Endometrial microvascular endothelial cells (primary cell): Measurements from ENCODE around the gene DMRTB1. TPM values are rescaled to one million over a fixed set of nuclear protein-coding genes. Genes with fewer than 3 reads are reported as not detected.

ENCODE experiments used
- in situ Hi-C: cut with HindIII; loops from 2 replicates; pipeline ENCODE4 v1.10.0; 2017; ENCODE audit warnings: low sequenced_read_pairs, low pct_unique_long_range_greater_than_20kb; ENCODE audit errors: inconsistent ontology term
- total RNA-seq: library from RNA; depleted of rRNA; stranded (reverse); fragments of >200 nt; gene quantifications from one replicate; pipeline ENCODE4 v1.2.3, GENCODE V29; 2015; ENCODE audit errors: inconsistent ontology term

Gene DMRTB1
- total RNA-seq, result not detected

DNA sequence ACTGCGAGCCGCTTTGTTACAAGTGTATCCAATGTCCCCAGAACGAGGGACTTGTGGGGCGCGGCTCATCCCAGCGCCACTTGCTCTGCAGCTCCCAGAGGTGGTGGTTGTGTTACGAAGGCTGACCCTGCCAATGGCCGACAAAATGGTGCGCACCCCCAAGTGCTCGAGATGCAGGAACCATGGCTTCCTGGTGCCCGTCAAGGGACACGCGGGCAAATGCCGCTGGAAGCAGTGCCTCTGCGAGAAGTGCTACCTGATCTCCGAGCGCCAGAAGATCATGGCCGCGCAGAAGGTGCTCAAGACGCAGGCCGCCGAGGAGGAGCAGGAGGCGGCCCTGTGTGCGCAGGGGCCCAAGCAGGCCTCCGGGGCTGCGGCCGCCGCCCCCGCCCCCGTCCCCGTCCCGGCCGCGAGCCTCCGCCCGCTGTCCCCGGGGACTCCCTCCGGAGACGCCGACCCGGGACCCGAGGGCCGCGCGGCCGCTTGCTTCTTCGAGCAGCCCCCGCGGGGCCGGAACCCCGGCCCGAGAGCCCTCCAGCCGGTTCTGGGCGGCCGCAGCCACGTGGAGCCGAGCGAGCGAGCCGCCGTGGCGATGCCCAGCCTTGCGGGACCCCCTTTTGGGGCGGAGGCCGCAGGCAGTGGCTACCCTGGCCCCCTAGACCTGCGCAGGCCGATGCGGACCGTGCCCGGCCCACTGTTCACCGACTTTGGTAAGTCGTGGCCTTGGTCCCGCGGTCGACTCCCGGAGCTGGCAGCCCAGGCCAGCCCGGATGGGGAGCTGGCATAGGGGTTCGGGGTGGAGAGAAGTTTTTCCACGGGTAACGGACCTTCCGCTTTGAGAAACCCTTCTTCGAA is at the start of gene DMRTB1:
Gene DMRTB1, plus strand, starts transcription at position 79 of the 855 bp plus-strand sequence. Its CDS starts 55 bp downstream, at position 134.
- in situ Hi-C loops, result no loop called here

DNA sequence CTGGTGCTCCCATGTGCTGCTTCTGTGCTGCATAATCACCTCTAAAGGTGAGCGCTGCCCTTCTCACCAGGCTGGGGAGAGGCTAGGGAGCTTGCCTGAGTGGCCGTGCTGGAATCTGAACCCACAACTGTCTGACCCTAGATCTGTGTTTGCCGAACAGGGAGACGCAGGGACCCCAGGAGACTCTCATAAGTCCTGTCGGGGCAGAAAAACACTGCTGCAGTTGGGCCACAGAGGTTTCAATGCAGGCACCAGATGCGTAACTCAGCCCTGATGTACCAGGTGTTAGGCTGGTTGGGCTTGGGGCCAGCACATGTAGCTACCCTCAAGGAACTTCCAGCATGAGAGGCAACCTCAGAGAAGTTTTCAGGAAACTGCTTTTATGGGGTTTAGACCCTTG is 49.5 kb upstream of the DMRTB1 start:
- in situ Hi-C loops, result no loop called here

DNA sequence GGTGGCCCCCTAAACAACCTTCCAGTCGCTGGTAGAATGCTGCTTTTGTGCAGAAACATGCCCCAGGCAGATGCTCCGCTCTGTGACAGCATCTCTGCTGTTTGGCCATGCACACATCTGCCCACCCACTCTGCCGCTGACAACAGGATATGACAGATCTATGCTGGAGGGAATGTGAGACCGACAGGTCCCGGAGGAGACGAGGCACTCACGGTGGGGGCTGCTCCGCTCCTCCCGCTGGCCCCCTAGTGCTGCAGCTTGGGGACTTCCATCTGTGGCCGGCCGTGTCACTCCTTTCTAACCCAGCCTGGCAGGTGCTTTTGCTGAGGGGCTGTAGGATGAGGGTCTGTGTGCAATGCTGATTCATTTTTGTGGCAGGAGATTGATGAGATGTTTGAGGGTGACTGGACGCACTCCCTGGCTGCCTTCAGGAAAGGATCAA is 49.1 kb upstream of the DMRTB1 start:
- in situ Hi-C loops, result no loop called here

DNA sequence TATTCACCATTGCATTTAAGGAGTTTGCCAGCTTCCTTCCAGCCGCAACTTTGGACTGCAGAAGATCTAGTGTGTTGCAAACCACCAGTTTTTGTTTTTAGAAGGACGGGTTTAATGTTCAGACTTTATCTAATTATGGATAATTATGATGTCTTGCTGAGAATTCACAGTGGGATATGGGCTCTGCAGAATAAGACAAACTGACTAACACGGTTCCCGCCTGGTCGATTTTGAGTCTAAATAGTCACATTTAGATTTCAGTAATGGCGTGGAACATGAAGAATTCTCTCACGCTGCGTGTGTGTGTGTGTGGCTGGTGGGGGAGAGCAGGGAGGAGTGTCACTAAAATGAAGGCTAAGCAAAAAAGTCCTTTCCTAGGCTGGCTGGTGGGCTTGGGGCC is 48.5 kb upstream of the DMRTB1 start:
- in situ Hi-C loops, result no loop called here

DNA sequence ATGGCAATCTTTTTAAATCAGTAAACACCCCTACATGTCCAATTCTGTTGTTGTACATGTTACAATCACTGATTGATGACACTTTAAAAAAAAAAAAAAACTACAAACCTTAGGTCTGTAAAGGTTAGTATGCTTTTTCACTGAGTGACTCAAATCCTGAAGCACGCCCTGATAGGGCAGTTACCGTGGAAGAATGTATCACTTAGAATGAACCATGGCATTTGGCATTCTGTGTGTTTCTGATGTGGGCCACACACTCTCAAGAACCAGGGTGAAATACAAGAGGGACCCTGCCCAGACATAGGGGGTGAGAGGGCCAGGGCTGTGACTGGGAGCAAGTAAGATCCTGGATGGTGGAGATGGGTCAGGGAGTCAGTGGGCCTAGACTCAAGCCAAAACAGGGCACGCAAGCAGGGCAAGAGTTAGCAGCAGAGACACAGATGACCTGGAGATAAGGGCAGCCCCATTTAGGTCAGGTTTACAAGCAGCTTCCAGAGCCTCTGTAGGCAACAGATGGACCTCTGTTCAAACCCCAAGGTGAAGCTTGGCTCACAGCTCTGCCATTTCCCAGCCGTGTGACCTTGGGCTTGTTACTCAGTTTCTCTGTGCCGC is 47.6 kb upstream of the DMRTB1 start:
- in situ Hi-C loops, result no loop called here

DNA sequence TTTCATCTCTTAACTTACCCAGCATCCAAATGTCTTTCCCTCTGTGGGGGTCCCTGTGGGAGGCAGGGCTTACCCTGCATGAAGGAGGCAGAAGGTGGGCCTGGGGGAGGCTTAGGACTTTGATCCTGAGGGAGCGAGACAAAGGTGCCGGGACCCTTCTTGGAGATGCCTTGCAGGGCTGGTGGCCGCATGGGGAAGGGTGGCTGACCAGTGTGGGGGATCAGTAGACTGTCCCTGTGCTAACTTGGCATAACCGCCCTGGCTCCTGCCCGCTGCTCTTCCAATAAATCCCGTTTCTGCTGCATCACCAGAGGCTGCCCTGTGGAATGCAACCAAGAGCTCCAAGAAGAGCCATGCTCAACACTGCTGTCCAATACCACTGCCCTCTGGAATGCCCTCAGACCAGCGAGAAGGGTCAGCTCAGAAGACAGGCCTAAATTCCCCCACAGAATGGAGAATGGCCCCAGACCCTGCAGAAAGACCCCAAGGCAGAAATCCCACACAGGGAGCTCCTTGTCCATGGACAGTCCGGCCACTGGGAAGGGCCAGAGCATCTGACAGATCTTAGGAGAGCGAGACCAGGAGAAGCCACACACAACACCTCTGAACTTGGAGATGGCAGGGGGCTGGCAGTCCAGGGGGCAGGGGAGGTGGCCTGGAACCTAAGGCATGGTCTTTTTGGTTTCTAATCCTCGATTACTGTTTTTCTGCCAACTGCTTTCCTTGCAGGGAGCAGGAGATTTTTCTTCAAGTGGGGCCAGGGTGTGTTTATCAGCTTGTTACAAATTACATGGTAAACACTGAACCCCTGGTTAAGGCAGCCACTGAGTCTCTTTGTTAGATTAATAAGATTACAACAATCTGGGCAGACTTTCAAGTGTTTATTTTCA is 46.7 kb upstream of the DMRTB1 start:
- in situ Hi-C loops, result no loop called here

DNA sequence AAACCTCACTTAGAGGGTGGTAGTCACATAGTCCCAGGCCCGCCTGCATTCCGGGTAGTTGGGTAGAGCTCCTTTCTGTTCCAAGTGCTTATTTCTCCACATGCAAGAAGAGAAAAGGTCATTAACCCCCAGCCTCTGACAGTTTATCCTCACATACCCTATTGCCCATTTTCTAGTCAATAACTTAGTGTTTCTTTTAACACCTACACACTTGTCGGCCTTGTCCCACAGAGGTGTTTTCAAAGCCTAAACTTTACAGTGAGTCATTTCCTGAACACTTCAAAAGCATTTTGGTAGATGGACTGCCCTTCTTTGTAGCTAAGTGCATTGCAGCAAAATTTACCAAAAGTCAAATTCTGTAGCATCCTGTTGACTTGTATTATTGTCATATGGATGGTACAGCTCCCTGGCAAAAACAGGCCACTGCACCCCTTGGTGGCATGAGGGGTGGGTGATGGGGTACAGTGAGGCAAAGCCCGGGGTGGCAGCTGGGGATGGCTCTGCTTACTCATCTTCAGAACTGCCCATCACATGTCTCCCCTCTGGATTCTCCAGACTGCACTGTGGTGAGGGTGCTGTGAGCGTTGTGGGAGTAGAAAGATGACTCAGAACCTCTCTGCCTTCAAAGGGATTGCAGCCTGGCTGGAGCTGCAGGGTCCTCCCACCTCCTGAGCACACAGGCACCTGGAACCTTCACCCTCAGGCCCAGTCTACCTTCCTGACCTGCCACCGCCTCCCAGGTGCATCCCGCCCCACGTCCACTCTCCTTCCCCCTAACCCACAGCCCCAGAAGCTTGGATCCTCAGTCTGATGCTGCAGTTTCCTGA is 45.8 kb upstream of the DMRTB1 start:
- in situ Hi-C loops, result no loop called here

DNA sequence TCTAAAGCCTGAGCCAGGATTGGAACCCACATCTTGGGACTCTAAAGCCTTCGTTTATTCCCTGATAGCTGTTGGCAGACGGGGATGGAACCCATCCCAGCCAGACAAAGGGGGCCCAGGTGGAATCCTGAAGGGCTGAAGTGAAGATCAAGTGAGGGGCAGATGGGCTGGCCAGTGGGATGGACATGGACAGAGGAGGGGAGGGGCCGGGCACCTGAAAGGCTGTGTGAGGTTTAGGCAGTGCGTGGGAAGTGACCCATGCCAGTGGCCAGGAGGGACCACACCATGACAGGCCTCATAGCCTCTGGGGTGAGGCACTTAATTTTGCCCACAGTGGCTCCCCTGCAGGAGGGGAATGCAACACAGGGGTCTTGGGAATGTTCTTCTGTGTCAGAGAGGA is 44.6 kb upstream of the DMRTB1 start:
- in situ Hi-C loops, result no loop called here

DNA sequence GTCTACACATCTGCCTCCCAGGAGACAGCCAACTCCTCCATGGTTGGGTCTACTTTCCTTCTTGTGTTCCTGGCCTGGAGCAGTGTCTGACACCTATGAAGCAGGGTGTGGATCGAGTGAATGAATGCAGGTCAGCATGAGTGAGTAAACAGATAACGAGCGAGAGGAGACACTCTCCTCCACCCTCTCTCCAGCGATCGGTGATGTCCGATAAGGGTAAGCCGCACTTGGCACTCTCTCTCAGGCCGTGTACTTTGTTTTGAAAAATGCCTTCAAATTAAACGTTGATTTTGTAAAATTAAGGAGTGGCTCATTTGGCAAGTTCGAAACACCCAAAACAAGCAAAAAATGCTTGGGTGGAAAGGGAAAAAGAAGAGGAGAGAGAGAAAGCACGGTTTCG is 43.8 kb upstream of the DMRTB1 start:
- in situ Hi-C loops, result no loop called here

DNA sequence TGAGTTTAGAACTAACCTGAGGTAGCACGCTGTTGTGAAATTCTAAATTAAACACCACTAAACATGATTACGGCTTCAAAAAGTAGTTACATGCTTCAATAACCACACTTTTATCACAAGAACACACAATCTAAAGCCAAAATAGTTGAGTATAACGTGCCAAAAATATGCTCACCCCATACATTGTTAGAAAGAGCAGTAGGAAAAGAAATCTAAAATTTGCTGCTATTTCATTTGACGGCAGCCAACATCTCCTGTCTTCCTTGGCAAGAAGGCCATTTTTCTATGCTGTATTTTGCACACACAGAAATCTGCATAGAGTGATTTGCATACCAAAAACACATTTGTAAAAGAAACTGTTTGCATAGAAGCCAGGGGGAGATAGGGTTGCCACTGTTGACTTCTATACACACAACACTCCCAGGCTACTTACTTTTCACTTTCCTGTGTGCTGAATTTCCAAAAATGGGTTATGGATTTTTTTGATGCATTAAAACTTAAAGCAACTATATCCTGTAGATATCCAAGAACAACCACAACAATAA is 42.9 kb upstream of the DMRTB1 start:
- in situ Hi-C loops, result no loop called here

DNA sequence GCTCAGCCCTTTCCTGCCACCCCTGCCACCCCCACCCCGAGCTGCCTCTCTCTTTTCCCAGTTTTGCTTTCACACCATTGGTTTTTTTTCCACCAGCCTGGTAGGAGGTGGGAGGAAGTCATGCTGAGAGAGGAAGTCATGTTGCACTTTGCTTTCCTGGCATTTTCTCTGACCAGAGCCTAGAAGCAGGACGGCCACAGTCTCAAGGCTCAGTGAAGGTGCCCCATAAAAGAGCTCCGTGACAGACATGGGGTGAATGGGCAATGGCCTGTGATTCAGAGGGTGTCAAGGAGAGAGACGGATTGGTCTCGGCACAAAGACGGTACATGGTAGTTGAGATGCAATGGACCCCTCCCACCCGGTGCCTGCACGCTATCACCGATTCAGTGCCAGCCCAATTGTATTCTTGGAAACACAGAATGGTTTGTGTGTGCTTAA is 42.1 kb upstream of the DMRTB1 start:
- in situ Hi-C loops, result no loop called here

DNA sequence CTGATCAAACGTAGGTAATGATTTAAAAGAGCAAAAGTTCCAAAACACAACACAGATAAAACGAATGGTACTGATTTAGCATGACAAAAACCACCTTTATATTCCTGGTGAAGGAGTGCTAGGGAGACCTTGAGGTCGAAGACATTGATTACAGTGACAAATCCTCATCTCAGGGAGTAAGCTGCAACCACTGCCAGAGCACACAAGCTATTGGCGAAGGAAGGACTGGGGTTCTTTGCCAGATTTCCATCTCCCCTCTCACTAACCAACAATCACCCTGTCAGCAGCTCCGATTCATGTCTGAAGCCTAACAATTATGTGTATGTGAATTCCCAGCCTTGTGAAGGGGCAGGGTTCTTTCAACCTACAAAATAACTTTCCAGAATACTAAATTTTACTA is 40.2 kb upstream of the DMRTB1 start:
- in situ Hi-C loops, result no loop called here

DNA sequence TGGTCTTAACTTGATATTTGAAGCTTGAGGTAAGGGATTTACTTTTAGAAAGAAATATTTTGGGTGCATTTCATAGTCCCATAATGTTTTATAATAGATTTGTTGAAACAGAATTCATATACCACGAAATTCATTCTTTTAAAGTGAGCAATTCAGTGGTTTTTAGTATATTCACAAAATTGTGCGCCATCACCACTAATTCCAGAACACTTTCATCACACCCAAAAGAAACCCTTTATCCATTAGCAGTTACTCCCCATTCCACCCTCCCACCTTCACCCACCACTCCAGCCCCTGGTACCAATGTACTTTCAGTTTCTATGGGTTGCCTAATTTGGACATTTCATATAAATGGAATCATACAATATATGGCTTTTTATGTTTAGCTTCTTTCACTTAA is 38.9 kb upstream of the DMRTB1 start:
- in situ Hi-C loops, result no loop called here

DNA sequence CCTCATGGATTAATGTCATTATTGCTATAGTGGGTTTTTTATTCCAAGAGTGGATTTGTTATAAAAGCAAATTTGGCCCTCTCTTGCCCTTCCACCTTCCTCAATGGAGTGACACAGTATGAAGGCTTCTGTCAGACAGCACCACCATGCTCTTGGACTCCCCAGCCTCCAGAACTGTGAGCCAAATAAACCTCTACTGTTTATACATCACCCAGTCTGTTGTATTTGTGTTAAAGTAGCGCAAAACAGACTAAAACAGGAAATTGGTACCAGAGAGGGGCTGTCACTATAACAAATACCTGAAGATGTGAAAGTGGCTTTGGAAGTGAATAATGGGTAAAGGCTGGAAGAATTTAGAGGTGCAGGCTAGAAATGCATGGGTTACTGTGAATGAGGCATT is 38.0 kb upstream of the DMRTB1 start:
- in situ Hi-C loops, result no loop called here

DNA sequence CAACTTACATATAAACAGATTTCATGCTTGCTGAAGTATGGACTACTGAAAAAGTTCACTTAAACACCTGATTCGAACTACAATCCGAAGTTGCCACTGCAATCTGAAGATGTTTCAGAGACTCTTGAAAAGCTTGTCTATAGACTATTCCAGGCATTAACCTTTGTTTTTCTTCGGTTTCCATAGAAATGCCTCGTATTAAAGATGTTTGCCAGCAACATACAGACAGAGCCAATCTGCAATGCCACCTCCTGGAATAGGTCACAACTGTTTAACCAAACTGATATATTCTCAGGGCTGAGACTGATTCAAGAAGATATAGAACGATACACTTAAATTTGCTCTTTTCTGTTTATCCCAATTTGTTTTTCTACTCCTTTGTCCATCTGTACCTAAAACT is 28.9 kb upstream of the DMRTB1 start:
- in situ Hi-C loops, result no loop called here

DNA sequence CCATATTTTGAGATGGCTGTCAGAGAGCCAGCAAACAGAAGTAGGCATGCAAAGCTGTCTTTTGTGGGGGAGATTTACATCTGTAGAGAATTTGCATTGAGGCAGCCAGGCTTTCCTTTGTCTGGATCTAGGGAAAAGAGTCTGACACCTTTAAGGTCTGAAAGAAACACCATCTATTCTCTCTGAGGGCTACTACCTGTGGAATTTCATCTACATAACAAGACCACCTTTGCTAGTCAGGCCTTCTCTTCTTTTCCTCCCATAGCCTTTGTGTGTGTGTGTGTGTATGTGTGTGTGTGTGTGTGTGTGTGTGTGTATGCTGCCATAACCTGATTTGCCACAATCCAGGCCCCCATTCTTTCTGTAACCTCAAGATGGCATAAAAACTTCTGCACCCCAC is 28.4 kb upstream of the DMRTB1 start:
- in situ Hi-C loops, result no loop called here

DNA sequence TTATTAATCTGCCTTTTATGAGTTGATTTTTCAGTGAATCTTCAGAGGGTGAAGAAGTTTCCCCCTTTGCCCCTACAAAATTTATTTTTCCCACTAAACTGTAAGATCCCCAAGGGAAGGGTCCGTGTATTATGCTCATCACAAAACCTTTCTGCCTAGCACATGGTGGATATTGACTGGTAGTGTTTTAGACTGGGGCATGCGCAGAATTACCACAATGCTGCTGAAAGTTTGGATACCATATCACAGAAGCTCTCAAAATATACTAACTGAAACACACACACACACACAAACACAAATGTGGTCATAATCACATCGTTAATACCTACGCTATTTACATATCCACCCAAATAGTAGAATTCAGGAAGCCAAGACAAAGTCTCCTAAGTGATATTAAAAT is 28.0 kb upstream of the DMRTB1 start:
- in situ Hi-C loops, result no loop called here

DNA sequence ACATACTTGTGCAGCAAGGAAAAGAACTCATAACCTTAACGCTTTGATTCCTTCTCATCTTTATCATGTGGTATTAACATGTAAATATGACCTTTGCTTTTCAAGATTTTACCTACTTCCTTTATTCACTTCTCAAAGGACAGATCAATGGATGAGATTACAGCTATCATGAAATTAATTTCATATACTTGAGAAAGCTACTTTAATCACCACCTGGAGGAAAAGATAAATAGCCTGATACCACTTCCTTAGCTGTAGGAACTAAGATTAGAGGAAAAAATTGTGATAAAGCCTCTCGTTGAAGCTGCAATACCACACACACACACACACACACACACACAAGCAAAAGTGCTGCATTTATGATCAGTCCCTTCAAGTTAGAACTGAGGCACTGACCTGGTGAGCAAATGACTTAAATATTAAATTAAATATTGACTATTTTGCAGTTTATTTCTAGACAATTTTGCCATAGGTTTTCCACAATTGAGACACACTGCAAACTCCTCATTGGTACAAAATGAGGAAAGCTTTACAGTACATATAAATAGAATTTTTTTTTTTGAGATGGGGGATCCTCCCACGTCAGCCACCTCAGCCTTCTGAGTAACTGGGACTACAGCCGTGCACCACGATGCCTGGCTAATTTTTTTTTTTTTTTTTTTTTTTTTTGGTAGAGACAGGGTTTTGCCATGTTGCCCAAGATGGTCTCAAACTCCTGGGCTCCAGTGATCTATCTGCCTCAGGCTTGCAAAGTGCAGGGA is 27.2 kb upstream of the DMRTB1 start:
- in situ Hi-C loops, result no loop called here
